Natural killer cell treated with Interleukin-12 subunit alpha and Interleukin-12 subunit beta and Interleukin-15 and Interleukin-18, amount 100 ng/mL, for 72 hours (primary cell): Measurements from ENCODE around the gene STARD3. TPM values are rescaled to one million over a fixed set of nuclear protein-coding genes. Genes with fewer than 3 reads are reported as not detected.

Source experiments
- ATAC-seq, 2 donors: fragments of 150-1000 bp; cut with Tn5 transposase in 1 of 2; sonication (Bioruptor Pico), chemical (Tn5 transposase) in 1 of 2; 2 replicates each; pipeline ENCODE4 v1.10.0; 2021
- DNase-seq: peaks from one replicate; pipeline ENCODE4 v3.0.0; 2022; ENCODE audit warnings: low spot score
- H3K27ac Mint-ChIP-seq, 2 donors: 1 replicate in 1 of 2; 2 replicates in 1 of 2; pipeline ENCODE4 v1.8.0; 2022; ENCODE audit warnings: mixed read lengths in 2 of 2, mild to moderate bottlenecking in 1 of 2, moderate library complexity in 1 of 2
- H3K27me3 Mint-ChIP-seq, 2 donors: 1 replicate in 1 of 2; 2 replicates in 1 of 2; pipeline ENCODE4 v1.8.0; 2022; ENCODE audit warnings: mixed read lengths in 2 of 2
- H3K36me3 Mint-ChIP-seq: one replicate; pipeline ENCODE4 v1.8.0; 2022; ENCODE audit warnings: mixed read lengths
- H3K4me1 Mint-ChIP-seq, 2 donors: 1 replicate in 1 of 2; 2 replicates in 1 of 2; pipeline ENCODE4 v1.8.0; 2022; ENCODE audit warnings: low read depth in 2 of 2, mixed read lengths in 2 of 2, mild to moderate bottlenecking in 1 of 2
- H3K4me3 Mint-ChIP-seq: one replicate; pipeline ENCODE4 v1.8.0; 2022; ENCODE audit warnings: mixed read lengths
- H3K9me3 Mint-ChIP-seq: 2 replicates; pipeline ENCODE4 v1.8.0; 2022; ENCODE audit warnings: mixed read lengths
- total RNA-seq, 2 donors: library from RNA; stranded (reverse); gene quantifications; one replicate each; pipeline ENCODE4 v1.2.3, GENCODE V29; 2022

STARD3 gene
- total RNA-seq, 2 donors from 2014 or later: 97.9 to 139 TPM

DNA sequence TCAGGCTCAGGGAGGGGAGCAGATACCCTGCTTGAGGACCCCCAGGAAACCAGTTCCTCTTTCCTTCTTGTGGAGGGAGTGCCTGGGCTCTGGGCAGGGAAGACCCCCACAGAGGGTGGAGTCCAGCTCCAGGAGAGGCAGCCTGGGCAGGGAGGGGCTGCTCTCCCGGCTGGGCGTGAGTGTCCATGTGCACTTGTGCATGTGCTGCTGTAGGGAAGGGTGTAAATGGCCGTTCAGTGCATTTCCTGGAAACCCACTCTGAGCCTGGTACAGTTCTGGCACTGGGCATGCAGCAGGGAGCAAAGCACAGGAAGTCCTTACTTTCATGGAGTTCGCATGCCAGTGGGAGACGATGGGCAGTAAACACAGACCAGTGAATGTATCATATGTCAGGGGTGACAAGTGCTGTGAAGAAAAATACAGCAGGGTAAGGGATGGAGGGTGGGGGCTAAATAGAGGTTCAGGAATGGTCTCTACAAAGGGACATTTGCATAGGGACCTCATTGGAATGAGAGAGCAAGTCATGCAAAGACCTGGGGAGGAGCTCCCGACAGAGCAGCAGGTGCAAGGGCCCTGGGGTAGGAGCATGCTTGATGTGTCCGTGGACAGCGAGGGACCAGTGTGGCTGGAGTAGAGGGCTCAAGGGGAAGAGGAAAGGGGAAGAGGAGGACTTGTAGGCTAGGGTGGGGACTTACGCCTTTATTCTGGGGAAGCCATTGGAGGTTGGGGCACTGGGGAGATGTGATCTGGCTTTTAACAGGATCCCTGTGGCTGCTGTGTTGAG, 5.5 kb downstream of the STARD3 start:
- H3K27me3 Mint-ChIP-seq: no peaks in the 10 kb centered on the region
- no peak for ATAC-seq
- H3K36me3 Mint-ChIP-seq: peaks cover 4% of the 10 kb centered on the region
- H3K4me1 Mint-ChIP-seq: peaks cover 65 to 76% of the 10 kb centered on the region in 2 donors
- no peak for DNase-seq
- peak overlapping the region; percentile 1 to 43 for H3K27ac Mint-ChIP-seq
- peak overlapping the region; percentile 41 for H3K4me3 Mint-ChIP-seq
- H3K9me3 Mint-ChIP-seq: no peaks in the 10 kb centered on the region

GRCh38 chr17:39643271-39643670, 6.3 kb downstream of the STARD3 start:
- Mint-ChIP-seq H3K27ac (peak overlapping the region; percentile 1 to 43), H3K27me3 (no peaks in the 10 kb centered on the region), H3K9me3 (no peaks in the 10 kb centered on the region), H3K4me3 (peak overlapping the region; percentile 41), H3K36me3 (peaks cover under 1% of the 10 kb centered on the region), H3K4me1 (peaks cover 57 to 71% of the 10 kb centered on the region in 2 donors)
- no peak for DNase-seq
- ATAC-seq: no peak

DNA sequence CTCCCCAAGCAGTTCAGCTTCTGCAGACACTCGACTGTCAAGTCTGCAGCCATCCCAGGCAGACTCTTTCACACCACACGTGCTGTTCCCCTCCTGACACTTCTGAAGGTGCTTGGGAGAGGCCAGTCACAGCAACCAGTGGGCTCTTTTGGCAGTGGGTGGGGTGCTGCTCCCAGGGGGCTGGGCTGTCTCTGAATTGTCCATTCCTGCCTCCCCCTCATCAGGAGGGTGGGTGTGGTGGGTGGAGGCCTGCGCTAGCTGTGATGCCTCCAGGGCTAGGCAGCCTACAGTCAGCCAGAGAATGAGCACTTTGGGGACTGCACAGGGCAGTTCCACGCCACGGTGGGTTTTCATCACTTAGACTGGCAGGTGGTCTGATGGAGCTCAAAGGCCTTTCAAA, 10.3 kb downstream of the STARD3 start:
- DNase-seq (no peak), ATAC-seq (no peak)
- Mint-ChIP-seq H3K27ac (no peak overlapping the region), H3K4me3 (no peak overlapping the region), H3K4me1 (peaks cover 49 to 61% of the 10 kb centered on the region in 2 donors), H3K36me3 (no peaks in the 10 kb centered on the region), H3K9me3 (no peaks in the 10 kb centered on the region), H3K27me3 (no peaks in the 10 kb centered on the region)

- DNase-seq (no peak), ATAC-seq (no peak)
- H3K9me3 Mint-ChIP-seq: no peaks in the 10 kb centered on the region
- peak overlapping the region; percentile 2 to 10 for H3K27ac Mint-ChIP-seq
- H3K27me3 Mint-ChIP-seq: no peaks in the 10 kb centered on the region
- H3K36me3 Mint-ChIP-seq: no peaks in the 10 kb centered on the region
- H3K4me1 Mint-ChIP-seq: peaks cover 41 to 51% of the 10 kb centered on the region in 2 donors
- no peak overlapping the region for H3K4me3 Mint-ChIP-seq
Measured at GRCh38 chr17:39648616-39649366, 11.8 kb downstream of the STARD3 start.

- H3K4me1 Mint-ChIP-seq: peaks cover 38 to 41% of the 10 kb centered on the region in 2 donors
Measured at GRCh38 chr17:39650121-39650579, 13.2 kb downstream of the STARD3 start.

GRCh38 chr17:39651923-39652586, 15.1 kb downstream of the STARD3 start:
- H3K27me3 Mint-ChIP-seq: no peaks in the 10 kb centered on the region
- no peak overlapping the region for H3K4me3 Mint-ChIP-seq
- peak overlapping the region; percentile 25 to 74 for H3K27ac Mint-ChIP-seq
- no peaks in the 10 kb centered on the region for H3K9me3 Mint-ChIP-seq
- no peak for DNase-seq
- no peaks in the 10 kb centered on the region for H3K36me3 Mint-ChIP-seq
- peaks cover 42 to 43% of the 10 kb centered on the region in 2 donors for H3K4me1 Mint-ChIP-seq
- ATAC-seq: no peak

More at GRCh38 chr17:39650121-39650579, 13.2 kb downstream of the STARD3 start:
- ATAC-seq (no peak), DNase-seq (no peak)
- H3K27me3 Mint-ChIP-seq: no peaks in the 10 kb centered on the region
- H3K27ac Mint-ChIP-seq: peak overlapping the region; percentile 25 to 74
- H3K9me3 Mint-ChIP-seq: no peaks in the 10 kb centered on the region
- H3K4me3 Mint-ChIP-seq: no peak overlapping the region
- no peaks in the 10 kb centered on the region for H3K36me3 Mint-ChIP-seq

DNA sequence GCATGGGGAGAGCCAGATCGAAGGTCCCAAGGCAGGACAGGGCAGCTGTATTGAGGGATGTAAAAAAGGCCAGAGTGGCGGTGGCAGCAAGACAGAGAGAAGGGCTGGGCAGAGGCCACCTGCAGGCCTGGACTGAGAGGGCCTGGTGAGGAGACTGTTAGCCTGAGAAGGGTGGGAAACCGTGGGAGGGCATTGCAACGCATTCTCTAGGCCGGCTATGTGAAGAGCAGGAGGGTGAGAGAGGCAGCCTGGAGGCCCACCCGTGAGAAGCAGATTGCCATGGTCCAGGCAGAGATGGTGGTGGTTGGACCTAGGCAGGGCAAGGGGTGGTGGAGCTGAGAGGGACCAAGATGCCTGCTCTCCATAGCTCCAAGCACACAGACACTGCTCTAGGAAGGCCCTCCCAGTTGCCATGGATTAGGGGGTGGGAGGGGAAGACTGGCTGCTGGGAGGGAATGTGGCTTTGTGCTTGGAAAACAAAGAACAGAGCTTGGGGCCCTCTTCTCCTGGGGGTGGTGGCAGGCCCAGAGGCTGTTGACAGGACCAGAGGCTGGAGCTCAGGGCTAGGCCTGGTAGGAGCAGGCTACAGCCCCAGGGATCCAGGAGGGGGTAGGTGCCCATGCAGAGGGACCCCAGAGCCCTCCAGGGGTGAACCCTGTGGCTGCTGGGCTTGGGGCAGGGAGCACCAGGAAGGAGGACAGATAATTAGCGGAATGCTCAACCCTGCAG, 15.8 kb downstream of the STARD3 start:
- H3K27me3 Mint-ChIP-seq: no peaks in the 10 kb centered on the region
- ATAC-seq (peak in 1 of 2 donors; percentile 26), DNase-seq (no peak)
- no peaks in the 10 kb centered on the region for H3K9me3 Mint-ChIP-seq
- peaks cover 40 to 43% of the 10 kb centered on the region in 2 donors for H3K4me1 Mint-ChIP-seq
- peak overlapping the region; percentile 25 to 74 for H3K27ac Mint-ChIP-seq
- H3K36me3 Mint-ChIP-seq: no peaks in the 10 kb centered on the region
- H3K4me3 Mint-ChIP-seq: no peak overlapping the region

- Mint-ChIP-seq H3K4me1 (peaks cover 39 to 43% of the 10 kb centered on the region in 2 donors), H3K36me3 (no peaks in the 10 kb centered on the region), H3K9me3 (no peaks in the 10 kb centered on the region), H3K27ac (no peak overlapping the region), H3K27me3 (no peaks in the 10 kb centered on the region), H3K4me3 (no peak overlapping the region)
- DNase-seq (no peak), ATAC-seq (peak in 1 of 2 donors; percentile 40)
Measured at GRCh38 chr17:39653316-39653661, 16.3 kb downstream of the STARD3 start.

- peak overlapping the region in 1 of 2 donors; percentile 45 for H3K27ac Mint-ChIP-seq
- peak; percentile 72 to 83 for ATAC-seq
Measured at GRCh38 chr17:39653662-39654331, 16.9 kb downstream of the STARD3 start.

DNA sequence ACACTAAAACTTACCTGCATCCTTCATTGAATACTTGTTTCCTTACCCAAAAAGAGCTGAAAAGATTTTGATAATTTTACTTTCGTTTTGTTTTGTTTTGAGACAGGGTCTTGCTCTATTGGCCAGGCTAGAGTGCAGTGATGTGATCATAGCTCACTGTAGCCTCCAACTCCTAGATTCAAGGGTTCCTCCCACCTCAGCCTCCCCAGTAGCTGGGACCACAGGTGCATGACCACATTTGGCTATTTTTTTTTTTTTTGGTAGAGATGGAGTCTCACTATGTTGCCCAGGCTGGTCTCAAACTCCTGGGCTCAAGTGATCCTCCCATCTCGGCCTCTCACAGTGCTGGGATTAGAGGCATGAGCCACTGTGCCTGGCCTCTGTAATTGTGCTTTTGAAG, 18.2 kb downstream of the STARD3 start:
- DNase-seq (no peak), ATAC-seq (no peak)
- peak overlapping the region in 1 of 2 donors; percentile 16 for H3K27ac Mint-ChIP-seq
- no peaks in the 10 kb centered on the region for H3K27me3 Mint-ChIP-seq
- H3K4me1 Mint-ChIP-seq: peaks cover 28 to 31% of the 10 kb centered on the region in 2 donors
- no peak overlapping the region for H3K4me3 Mint-ChIP-seq
- no peaks in the 10 kb centered on the region for H3K9me3 Mint-ChIP-seq
- H3K36me3 Mint-ChIP-seq: no peaks in the 10 kb centered on the region

More at GRCh38 chr17:39653662-39654331, 16.9 kb downstream of the STARD3 start:
- no peaks in the 10 kb centered on the region for H3K36me3 Mint-ChIP-seq
- H3K4me3 Mint-ChIP-seq: no peak overlapping the region
- peak; percentile 77 for DNase-seq
- H3K27me3 Mint-ChIP-seq: no peaks in the 10 kb centered on the region
- no peaks in the 10 kb centered on the region for H3K9me3 Mint-ChIP-seq
- peaks cover 37 to 39% of the 10 kb centered on the region in 2 donors for H3K4me1 Mint-ChIP-seq

- H3K27me3 Mint-ChIP-seq: no peaks in the 10 kb centered on the region
- H3K4me3 Mint-ChIP-seq: no peak overlapping the region
- ATAC-seq: no peak
- H3K36me3 Mint-ChIP-seq: no peaks in the 10 kb centered on the region
- peaks cover 10 to 12% of the 10 kb centered on the region in 2 donors for H3K4me1 Mint-ChIP-seq
- no peaks in the 10 kb centered on the region for H3K9me3 Mint-ChIP-seq
- DNase-seq: no peak
- H3K27ac Mint-ChIP-seq: no peak overlapping the region
Measured at GRCh38 chr17:39658346-39658745, 21.4 kb downstream of the STARD3 start.

DNA sequence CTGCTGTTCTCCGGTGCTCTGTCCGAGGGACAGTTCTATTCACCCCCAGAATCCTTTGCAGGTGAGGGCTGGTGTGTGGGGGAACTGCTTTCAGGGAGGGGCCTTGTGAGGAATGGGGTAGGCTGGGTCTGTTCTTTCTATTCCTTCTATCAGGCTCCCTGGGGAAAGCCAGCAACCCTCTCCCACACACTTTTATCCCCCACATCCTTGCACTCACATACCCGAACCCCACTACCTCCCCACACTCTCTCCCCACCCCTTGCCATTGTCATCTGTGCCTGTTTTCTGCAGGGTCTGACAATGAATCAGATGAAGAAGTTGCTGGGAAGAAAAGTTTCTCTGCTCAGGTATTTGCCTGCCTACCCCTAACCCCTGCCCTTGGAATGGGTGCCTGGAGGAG, 21.8 kb downstream of the STARD3 start:
- H3K27me3 Mint-ChIP-seq: no peaks in the 10 kb centered on the region
- no peaks in the 10 kb centered on the region for H3K36me3 Mint-ChIP-seq
- H3K27ac Mint-ChIP-seq: no peak overlapping the region
- ATAC-seq: no peak
- no peak overlapping the region for H3K4me3 Mint-ChIP-seq
- H3K4me1 Mint-ChIP-seq: peaks cover 7 to 9% of the 10 kb centered on the region in 2 donors
- DNase-seq: no peak
- no peaks in the 10 kb centered on the region for H3K9me3 Mint-ChIP-seq
